DMS153 treated with DMSO at 0.1 percent for 48 hours (cell line): Measurements from ENCODE around the gene PICALM.
"Not testable (repeated sequence)": the region's sequence is repeated elsewhere in the genome, so short reads cannot be mapped to it uniquely, and the experiment has no call there.

Experiments used
- DNase-seq: peaks from one replicate; lab custom pipeline; 2025; ENCODE audit not compliant: unreplicated experiment; lab: John Stamatoyannopoulos, UW

Gene PICALM

DNA sequence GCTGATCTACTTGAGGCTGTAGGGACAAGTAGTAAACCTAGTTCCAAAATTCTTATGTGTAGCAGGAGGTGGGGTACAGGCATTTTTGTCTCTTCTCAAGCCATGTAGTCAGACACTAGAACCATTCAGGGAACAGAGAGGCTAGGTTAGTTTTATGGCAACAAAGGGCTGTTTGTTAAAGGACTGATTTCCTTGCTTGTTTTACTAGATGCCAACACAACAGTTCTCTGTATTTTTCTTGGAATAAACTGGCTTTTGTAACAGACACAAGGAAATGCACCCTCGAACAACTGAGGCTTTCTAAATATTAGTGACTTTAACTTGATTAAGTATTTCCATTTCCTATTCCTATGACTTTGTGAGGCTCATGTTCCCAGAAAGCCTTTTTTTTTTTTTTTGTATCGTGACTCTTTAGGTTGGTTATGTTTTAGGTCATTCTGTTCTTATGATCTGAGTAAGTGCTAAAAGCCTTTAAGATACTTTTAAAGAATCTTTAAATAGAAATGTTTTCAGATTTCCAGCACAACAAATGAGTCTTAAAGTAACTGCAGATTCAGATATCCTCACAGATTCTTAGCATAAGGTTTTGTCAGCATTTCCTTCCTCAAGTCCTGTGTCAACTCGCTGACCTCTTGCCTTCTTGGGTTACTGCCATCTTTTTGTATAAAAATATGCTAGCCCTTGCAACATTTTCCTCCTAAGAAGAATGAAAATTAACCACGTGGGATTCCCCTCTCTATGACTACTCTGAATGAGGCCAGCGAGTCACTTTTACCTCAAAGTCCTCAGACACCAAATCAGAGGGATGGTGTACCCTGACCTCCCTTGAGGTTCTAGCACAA lies 121.2 kb downstream of the PICALM start:
- no peak for DNase-seq

DNA sequence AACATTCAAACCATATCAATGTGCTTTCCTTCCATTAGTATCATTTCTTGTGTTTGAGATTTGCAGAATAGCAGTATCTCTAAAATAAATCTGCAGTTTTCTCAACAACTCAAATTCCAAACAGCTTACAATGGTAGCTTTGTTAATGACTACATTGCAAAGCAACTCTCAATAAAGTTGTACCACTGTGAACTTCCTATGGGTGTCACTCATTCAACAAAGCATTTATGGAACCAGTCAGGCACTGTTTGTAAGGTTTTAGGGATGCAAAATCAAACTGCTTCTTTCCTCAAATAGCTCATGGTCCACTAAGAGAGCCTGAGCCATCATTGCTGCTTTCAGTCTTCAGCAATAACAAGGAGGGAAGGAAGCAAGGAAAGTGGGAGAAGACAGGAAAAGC lies 122.7 kb downstream of the PICALM start:
- no peak for DNase-seq

DNA sequence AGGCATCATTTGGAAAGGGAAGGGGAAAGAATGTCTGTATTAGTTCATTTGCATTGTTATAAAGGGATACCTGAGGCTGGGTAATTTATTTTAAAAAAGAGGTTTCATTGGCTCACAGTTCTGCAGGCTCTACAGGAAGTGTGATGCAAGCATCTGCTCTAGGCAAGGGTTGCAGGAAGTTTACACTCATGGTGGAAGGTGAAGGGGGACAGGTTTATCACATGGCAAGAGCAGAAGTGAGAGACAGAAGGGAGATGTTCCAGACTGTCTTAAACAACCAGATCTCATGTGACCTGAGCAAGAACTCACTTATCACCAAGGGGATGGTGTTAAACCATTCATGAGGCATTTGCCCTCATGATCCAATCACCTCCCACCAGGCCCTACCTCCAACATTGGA lies 123.1 kb downstream of the PICALM start:
- DNase-seq: no peak

DNA sequence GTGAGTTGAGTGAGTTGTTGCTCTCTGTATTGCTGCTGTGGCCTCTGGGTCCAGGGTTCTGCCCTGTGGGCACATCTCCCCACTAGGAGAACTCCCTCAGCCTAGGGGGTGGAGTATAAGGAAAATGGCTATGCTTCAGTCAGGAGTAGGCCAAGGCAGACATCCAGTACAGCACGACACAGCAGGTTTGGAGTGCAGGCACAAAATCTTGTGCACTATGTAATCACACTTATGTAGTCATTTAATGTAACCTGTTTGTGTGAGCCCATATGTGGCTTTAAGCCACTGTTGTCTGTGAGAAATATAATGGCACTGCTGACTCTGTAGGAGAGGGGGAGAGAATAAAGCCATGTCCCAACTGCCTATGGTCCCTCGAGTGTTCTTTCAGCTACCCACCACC lies 123.6 kb downstream of the PICALM start:
- DNase-seq: no peak

DNA sequence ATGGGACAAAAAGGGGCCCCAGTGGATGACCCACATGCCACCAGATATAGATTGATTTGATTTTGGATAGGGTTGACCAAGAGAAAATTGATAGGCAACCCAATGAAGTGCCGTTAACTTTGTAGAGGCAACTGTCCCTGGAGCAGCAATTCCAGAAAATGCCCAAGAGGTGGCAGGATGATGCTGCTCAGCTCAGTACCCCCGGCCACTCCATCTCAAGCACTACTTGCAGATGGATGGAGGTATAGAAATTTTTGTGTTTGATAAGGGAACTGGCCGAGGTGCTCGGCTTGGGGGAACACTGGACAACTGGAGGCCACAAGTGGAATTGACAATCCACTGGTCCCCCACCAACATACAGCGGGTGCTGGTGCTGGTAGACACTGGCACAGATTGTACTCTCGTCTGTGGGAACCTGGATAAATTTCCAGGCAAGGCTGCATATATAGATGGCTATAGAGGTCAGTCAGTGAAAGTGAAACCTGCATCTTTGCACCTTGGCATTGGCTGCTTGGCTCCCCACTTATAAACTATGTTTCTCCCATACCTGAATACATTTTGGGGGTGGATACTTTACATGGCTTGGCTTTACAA lies 127.4 kb downstream of the PICALM start:
- no peak for DNase-seq

DNA sequence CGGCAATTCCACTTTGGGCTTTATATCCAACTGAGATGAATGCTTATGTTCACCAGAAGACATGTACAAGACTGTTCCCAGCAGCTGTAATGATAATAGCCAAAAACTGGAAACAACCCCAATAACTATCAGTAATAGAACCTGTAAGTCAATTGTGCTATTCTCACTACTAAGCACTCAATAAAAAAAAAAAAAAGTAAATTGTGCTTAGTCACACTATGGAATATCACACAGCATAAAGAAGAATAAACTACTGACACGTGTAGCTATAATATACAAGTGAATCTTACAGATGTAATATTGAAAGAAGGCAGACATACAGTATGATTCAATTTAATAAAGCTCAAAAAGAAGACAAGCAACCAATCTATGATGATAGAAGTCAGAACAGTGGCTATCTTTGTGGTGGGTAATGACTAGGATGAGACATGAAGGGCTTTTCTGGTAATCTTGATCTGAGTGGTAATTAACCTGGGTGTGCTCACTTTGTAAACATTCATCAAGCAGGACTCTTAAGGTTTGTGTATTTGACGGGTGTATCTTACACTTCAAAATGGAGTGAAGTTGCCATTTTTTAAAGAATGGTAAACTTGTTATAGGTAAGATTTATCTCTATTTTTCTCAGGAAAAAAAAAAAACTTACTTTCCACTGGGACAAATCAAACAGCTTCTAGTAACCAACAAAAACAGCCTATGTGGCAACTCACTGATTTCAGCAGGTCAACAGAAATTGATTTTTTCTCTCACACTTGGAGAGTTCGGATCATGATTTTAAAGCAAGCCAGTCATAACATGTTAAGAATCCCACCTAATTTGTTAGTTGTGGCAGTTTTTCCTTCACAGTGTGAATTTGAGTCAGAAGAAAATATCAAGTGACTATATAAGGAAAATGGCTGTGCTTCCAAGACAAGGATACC lies 129.5 kb downstream of the PICALM start:
- no peak for DNase-seq

DNA sequence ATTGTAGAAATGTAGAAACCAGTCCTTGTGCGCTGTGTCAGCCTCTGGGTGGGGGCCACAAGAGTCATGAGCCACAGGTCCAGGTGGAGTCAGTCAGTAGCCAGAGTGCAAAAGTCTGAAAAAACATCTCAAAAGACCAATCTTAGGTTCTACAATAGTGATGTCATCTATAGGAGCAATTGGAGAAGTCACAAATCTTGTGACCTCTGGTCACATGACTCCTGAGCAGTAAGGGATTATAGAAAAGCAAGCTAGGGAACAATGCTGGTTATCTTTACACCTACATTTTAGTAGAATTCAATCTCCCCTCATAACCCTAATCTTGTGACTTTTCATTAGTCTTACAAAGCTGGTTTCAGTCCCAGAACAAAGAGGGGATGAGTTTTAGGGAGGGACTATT lies 131.0 kb downstream of the PICALM start:
- no peak for DNase-seq

DNA sequence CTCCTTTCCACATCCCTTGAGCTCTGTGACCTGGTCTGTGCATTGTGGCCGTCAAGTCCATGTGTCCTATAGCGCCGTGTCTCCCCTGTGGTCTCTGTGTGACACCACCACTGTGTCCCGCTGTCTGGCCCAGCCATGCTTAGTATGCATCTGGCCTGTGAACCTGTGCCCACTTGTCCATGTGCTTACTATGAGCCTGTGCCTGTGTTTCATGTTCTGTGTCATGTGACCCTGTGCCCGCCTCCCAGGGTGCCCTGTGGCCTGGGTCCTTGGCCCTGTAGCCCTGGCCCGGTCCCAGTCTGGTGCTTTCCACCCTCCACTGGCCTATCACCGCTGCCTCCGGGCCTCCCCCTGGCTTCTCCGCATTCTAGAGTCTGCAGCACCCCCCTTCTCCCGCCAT lies 133.1 kb downstream of the PICALM start:
- no peak for DNase-seq

DNA sequence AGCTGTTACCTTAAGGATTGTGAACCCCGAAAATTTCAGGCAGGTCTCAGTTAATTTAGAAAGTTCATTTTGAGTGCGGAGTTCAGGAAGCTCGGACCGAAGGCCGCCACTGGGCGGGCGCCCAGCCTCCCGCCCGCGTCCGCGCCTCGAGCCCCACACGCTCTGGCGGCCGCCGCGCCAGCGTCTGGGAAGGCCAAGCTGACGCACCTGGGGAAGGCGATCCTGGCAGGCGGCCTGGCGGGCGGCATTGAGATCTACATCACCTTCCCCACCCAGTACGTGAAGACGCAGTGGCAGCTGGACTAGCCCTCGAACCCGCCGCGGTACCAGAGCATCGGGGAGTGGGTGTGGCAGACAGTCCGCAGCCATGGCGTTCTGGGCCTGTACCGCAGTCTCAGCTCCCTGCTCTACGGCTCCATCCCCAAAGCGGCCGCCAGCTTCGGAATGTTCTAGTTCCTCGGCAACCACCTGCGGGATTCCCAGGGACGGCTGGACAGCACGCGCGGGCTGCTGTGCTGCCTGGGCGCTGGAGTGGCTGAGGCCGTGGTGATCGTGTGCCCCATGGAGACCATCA lies 134.2 kb downstream of the PICALM start:
- DNase-seq: no peak

DNA sequence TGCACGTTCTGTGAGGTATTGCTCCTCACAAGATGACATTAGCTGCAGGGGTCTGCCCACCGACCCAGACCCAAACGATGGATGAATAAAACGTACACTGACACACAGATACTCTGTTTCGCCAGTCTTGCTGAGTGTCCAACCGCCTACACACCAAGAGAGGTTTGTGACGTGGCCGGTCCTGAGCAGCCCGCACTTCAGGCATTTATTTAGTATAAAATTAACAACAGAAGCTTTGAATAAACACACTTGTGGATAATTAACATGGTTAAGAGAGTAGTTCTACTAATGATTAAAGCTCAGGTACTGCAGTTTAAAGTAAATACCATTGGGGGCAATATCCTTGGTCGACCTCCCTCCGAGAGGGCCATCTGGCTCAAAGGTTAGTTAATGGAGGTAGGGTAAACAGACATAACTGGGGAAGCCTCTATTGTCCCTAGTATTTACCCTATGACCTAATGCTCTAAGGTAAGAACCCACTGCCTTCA lies 138.0 kb downstream of the PICALM start:
- peak; percentile 86 for DNase-seq

DNA sequence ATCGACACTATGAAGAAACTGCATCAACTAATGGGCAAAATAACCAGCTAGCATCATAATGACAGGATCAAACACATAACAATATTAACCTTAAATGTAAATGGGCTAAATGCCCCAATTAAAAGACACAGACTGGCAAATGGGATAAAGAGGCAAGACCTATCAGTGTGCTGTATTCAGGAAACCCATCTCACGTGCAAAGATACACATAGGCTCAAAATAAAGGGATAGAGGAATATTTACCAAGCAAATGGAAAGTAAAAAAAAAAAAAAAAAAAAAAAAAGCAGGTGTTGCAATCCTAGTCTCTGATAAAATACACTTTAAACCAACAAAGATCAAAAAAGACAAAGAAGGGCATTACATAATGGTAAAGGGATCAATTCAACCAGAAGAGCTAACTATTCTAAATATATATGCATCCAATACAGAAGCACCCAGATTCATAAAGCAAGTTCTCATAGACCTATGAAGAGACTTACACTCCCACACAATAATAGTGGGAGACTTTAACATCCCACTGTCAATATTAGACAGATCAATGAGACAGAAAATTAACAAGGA lies 142.2 kb downstream of the PICALM start:
- not testable (repeated sequence) for DNase-seq

DNA sequence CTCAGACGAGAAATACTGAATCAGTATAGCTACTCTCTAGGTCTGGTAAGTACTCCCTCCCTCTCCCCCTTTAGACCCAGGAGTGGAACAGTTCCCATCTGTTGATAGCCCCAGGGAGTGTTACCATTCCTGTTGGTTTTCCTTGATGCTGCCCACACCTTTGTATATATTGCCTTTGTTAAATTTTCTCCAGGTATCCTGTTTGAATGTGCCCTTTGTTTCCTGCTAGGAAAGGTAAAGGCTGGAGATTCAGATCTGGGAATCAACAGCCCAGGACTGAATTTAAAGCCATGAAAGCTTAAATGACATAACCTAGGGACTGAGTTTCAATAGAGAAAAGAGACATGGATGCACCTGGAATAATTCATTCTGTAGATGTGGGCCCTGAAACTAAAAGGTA lies 145.4 kb downstream of the PICALM start:
- DNase-seq: no peak

DNA sequence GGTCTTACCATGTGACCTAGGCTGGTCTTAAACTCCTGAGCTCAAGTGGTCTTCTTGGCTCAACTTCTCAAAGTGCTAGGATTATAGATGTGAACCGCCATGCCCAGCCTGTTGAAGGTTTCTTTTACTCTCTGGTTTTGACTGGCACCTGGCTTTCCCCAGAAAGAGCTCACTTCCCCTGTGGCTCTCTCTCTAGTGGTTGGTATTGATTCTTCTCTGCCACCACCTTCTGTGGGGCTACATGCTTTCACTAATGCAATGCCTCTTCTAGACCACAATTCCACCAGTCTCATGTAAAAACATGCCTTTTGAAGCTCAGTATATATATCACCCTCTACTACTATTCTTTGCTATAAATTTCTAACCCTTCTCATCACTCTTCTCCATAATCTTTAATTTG lies 146.5 kb downstream of the PICALM start:
- no peak for DNase-seq

DNA sequence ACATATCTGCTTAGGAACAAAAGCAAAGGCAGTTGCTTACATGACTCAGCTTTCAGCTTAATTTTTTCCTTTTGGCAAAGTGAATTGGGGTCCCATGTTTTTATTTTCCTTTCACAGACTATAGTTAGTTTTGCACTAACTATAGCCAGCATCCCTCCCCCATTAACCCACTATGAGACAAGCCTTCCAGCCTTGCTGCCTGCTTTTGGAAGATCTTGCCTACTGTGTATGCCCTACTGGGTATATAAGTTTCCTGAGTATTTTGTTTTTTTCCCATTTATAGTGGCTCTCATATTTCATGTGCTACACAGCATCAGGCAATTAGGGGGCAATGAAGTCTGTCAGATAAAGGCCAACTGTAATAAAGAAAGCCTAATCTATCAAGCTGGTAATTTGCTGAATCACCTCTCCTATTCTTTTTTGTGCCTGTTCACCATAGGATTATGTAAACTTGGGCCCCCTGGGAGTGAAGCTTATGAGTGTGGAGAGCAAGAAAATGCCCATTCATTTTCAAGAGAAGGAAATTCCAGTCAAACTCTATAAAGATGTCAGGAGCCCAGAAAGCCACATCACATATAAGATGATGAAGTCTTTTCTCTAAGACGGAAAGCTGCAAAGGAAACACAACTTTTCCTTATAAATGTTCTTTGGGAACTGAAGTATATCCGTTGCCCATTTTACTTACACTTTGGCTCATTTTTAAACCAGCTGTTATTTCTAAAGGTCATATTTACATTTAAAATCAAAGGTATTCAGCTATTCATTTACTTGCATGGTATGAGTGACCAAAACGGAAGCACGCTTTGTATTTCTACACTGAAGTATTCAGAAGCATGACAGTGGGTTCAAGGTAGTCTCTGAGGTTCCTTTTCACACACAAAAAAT lies 149.7 kb downstream of the PICALM start:
- DNase-seq: no peak

DNA sequence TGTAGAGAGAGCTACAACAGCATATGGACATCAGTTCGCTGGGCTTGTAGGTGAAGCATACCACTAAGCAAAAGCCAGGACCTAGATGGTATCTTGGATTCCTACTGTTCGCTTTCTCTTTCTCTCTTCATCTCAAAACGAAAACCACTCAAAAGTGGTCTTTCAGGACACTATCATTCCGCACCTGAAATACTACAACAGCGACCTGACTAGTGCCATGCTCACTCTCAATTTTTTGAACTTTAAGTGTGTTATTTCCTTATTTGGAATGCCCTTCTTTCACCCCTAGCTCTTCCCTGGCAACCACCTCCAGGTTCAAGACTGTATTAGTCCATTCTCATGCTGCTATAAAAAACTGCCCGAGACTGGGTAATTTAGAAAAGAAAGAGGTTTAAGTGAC lies 154.5 kb downstream of the PICALM start:
- no peak for DNase-seq

DNA sequence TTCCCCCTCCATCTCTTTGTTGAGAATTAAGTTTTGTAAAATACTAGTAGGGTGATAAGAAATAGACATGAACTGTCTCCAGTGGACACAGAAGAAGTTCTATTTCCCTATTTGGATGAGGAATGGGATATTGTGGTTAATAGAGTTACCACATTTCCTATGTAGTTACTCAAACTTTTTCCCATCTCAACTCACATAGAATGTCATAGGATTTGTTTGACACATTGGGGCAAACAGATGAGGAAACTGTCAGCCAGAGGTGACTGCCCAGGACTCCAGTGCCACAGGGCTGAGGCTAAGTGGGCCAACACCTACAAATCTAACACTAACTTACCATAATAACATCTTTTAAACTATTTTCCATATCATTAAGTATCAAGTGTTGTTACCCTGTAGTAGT lies 155.4 kb downstream of the PICALM start:
- no peak for DNase-seq

DNA sequence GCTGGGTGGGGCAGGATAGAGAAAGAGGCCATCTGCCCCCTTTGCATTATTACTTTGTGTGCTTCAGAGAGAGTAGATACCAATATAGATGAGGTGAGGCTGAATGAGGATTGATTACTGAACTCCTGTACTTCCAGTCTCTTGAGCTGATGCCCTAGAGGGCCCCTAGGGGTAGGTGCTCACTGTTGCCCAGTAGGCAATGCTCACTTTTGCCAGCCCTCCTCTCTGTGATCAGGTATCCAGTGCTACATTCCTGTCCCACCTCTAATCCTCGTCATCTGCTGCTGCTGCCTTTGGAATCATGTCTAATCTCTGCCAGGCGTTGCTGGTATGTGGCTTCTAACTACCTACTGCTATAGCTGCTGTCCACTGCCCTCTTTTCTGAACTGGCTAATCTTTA lies 156.5 kb downstream of the PICALM start:
- no peak for DNase-seq
